SK-N-SH (cell line): Measurements from ENCODE around the gene NSUN2.

Experiments
- CHD2 ChIP-seq: fragments of 150-350 bp; IDR thresholded peaks from 2 replicates; pipeline ENCODE4 v1.6.1; 2018; ENCODE audit warnings: low read length; ENCODE audit not compliant: partially characterized antibody
- CTCF ChIP-seq: fragments of 200-600 bp; sonication (generic); IDR thresholded peaks from 2 replicates; pipeline ENCODE4 v1.6.1; 2017; ENCODE audit warnings: antibody characterized with exemption, mild to moderate bottlenecking, moderate library complexity
- ELF1 ChIP-seq: IDR thresholded peaks from 2 replicates; pipeline ENCODE4 v1.4.0; 2012
- EP300 ChIP-seq, 2 experiments: IDR thresholded peaks; 2 replicates each; pipeline versions ENCODE4 v1.4.0 to v1.6.1; 2012; ENCODE audit warnings: borderline replicate concordance in 1 of 2, low read depth in 1 of 2, low read length in 1 of 2
- EZH2phosphoT487 ChIP-seq: fragments of 200-600 bp; sonication (generic); IDR thresholded peaks from 2 replicates; pipeline ENCODE4 v1.6.1; 2017; ENCODE audit warnings: low read depth, mixed run types, mild to moderate bottlenecking, antibody characterized with exemption, moderate library complexity, borderline replicate concordance
- POLR2AphosphoS5 ChIP-seq: IDR thresholded peaks from 2 replicates; pipeline ENCODE4 v1.6.1; 2012; ENCODE audit warnings: low read depth, low read length
- RAD21 ChIP-seq: IDR thresholded peaks from 2 replicates; pipeline ENCODE4 v1.6.1; 2012; ENCODE audit warnings: mild to moderate bottlenecking, low read length
- RFX5 ChIP-seq: IDR thresholded peaks from 2 replicates; pipeline ENCODE4 v1.6.1; 2012; ENCODE audit warnings: mild to moderate bottlenecking, improper control_type of control experiment, low read length
- SMC3 ChIP-seq: IDR thresholded peaks from 2 replicates; pipeline ENCODE4 v1.6.1; 2012; ENCODE audit warnings: low read depth, low read length, improper control_type of control experiment
- TCF12 ChIP-seq: IDR thresholded peaks from 2 replicates; pipeline ENCODE4 v1.4.0; 2012
- USF2 ChIP-seq: fragments of 150-350 bp; IDR thresholded peaks from 2 replicates; pipeline ENCODE4 v1.6.1; 2017; ENCODE audit warnings: antibody characterized with exemption, low read length, low read depth, borderline replicate concordance
- TF ChIP-seq, protein P1 (sequence below): IDR thresholded peaks from 2 replicates; pipeline ENCODE4 v1.4.0; 2012; ENCODE audit warnings: low read depth, borderline replicate concordance
- TF ChIP-seq, protein P2 (sequence below): IDR thresholded peaks from 2 replicates; pipeline ENCODE4 v1.6.1; 2012; ENCODE audit warnings: mild to moderate bottlenecking, low read depth, low read length, moderate library complexity

DNA sequence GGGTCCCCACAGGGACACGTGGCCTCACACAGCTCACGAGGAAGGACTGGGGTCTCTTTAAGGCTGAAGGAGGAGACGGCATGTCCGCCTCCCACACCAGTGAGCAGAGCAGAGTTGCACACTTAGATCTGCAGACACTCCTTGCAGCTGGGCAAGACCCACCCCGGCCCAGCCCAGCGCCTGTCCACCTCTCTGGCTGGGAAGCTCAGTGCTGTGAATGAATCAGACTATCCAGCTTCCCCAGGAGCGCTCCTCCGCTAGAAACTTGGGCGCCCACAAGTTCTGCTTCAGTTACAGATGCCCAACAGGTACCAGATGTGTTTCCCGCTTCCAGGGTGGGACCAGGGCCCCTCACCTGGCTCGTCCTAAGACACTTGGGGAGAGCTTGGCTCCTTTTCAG is 78.9 kb downstream of the NSUN2 start:
- no peak for TF ChIP-seq SMC3
- TF ChIP-seq, protein P1, sequence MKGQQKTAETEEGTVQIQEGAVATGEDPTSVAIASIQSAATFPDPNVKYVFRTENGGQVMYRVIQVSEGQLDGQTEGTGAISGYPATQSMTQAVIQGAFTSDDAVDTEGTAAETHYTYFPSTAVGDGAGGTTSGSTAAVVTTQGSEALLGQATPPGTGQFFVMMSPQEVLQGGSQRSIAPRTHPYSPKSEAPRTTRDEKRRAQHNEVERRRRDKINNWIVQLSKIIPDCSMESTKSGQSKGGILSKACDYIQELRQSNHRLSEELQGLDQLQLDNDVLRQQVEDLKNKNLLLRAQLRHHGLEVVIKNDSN: no peak
- no peak for TF ChIP-seq CTCF
- TF ChIP-seq, protein P2, sequence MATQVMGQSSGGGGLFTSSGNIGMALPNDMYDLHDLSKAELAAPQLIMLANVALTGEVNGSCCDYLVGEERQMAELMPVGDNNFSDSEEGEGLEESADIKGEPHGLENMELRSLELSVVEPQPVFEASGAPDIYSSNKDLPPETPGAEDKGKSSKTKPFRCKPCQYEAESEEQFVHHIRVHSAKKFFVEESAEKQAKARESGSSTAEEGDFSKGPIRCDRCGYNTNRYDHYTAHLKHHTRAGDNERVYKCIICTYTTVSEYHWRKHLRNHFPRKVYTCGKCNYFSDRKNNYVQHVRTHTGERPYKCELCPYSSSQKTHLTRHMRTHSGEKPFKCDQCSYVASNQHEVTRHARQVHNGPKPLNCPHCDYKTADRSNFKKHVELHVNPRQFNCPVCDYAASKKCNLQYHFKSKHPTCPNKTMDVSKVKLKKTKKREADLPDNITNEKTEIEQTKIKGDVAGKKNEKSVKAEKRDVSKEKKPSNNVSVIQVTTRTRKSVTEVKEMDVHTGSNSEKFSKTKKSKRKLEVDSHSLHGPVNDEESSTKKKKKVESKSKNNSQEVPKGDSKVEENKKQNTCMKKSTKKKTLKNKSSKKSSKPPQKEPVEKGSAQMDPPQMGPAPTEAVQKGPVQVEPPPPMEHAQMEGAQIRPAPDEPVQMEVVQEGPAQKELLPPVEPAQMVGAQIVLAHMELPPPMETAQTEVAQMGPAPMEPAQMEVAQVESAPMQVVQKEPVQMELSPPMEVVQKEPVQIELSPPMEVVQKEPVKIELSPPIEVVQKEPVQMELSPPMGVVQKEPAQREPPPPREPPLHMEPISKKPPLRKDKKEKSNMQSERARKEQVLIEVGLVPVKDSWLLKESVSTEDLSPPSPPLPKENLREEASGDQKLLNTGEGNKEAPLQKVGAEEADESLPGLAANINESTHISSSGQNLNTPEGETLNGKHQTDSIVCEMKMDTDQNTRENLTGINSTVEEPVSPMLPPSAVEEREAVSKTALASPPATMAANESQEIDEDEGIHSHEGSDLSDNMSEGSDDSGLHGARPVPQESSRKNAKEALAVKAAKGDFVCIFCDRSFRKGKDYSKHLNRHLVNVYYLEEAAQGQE: no peak
- no peak for TF ChIP-seq TCF12
- TF ChIP-seq POLR2AphosphoS5: no peak
- no peak for TF ChIP-seq ELF1
- TF ChIP-seq EP300 (IDR thresholded peaks at IDR 0.05; ENCODE audit: borderline replicate concordance in 1 of 2, low read depth in 1 of 2, low read length in 1 of 2): no peak
- TF ChIP-seq EZH2phosphoT487: no peak
- TF ChIP-seq RAD21: no peak
- no peak for TF ChIP-seq CHD2
- TF ChIP-seq USF2: no peak
- TF ChIP-seq RFX5: no peak
